PC-9 (cell line): ENCODE data around the gene LRP1. TPM values are rescaled to one million over a fixed set of nuclear protein-coding genes. Genes with fewer than 3 reads are reported as not detected.
"Not testable (repeated sequence)": the region's sequence is repeated elsewhere in the genome, so short reads cannot be mapped to it uniquely, and the experiment has no call there.

Source experiments
- BruUV-seq: library from RNA; stranded (reverse); fragments of 400-500 nt; replicated peaks from 2 replicates; lab custom pipeline; 2021; lab: Mats Ljungman, UMichigan
- CTCF ChIA-PET: fragments of 300-600 bp; sonication (Branson Sonifier 250); formaldehyde crosslinking; loops from one replicate; lab custom pipeline; 2022; ENCODE audit warnings: antibody characterized with exemption; lab: Charles Lee
- POLR2A ChIA-PET: fragments of 300-600 bp; sonication (Branson Sonifier 250); formaldehyde crosslinking; loops from one replicate; lab custom pipeline; 2022; ENCODE audit warnings: antibody characterized with exemption; ENCODE audit not compliant: unreplicated experiment; lab: Charles Lee
- DNase-seq, 2 experiments: peaks; one replicate each; pipeline versions ENCODE4 v3.0.0 to v3.0.0-alpha.2; 2015 to 2022; ENCODE audit warnings: mixed read lengths in 1 of 2
- H2AFZ ChIP-seq: fragments of 200-600 bp; sonication (generic); 2 replicates; pipeline ENCODE4 v1.8.1; 2017; ENCODE audit warnings: antibody characterized with exemption
- H3F3A ChIP-seq: fragments of 200-600 bp; sonication (generic); 2 replicates; pipeline ENCODE4 v1.8.1; 2017; ENCODE audit warnings: antibody characterized with exemption, mild to moderate bottlenecking, low read depth; ENCODE audit not compliant: insufficient read depth
- H3K27ac ChIP-seq: fragments of 200-600 bp; sonication (generic); 2 replicates; pipeline ENCODE4 v1.6.1; 2016; ENCODE audit warnings: mixed run types
- H3K27me3 ChIP-seq: fragments of 200-600 bp; sonication (generic); 2 replicates; pipeline ENCODE4 v1.6.1; 2016; ENCODE audit warnings: low read depth, mixed run types; ENCODE audit not compliant: insufficient read depth
- H3K36me3 ChIP-seq: fragments of 200-600 bp; sonication (generic); 2 replicates; pipeline ENCODE4 v1.6.1; 2016; ENCODE audit warnings: low read depth, mixed run types
- H3K4me1 ChIP-seq: fragments of 200-600 bp; sonication (generic); replicated peaks from 2 replicates; pipeline ENCODE4 v1.6.1; 2016; ENCODE audit warnings: mixed run types; ENCODE audit not compliant: insufficient read depth
- H3K4me2 ChIP-seq: fragments of 200-600 bp; sonication (generic); 2 replicates; pipeline ENCODE4 v1.6.1; 2017; ENCODE audit warnings: mixed run types
- H3K4me3 ChIP-seq: fragments of 200-600 bp; sonication (generic); 2 replicates; pipeline ENCODE4 v1.6.1; 2016; ENCODE audit warnings: mixed run types
- H3K79me2 ChIP-seq: fragments of 200-600 bp; sonication (generic); 2 replicates; pipeline ENCODE4 v1.6.1; 2017; ENCODE audit warnings: low read depth, mixed run types
- H3K9me2 ChIP-seq: fragments of 200-600 bp; sonication (generic); 2 replicates; pipeline ENCODE4 v1.8.1; 2017; ENCODE audit warnings: mild to moderate bottlenecking; ENCODE audit not compliant: insufficient read depth
- H3K9me3 ChIP-seq: fragments of 200-600 bp; sonication (generic); 2 replicates; pipeline ENCODE4 v1.8.1; 2016; ENCODE audit warnings: low read depth; ENCODE audit not compliant: insufficient read depth
- H4K20me1 ChIP-seq: fragments of 200-600 bp; sonication (generic); 2 replicates; pipeline ENCODE4 v1.8.1; 2017; ENCODE audit not compliant: insufficient read depth
- EZH2 ChIP-seq: fragments of 200-600 bp; sonication (generic); IDR thresholded peaks from 2 replicates; pipeline ENCODE4 v1.8.0; 2017; ENCODE audit warnings: antibody characterized with exemption, low read depth
- intact Hi-C: fragments of 100-400 bp; cut with micrococcal nuclease; formaldehyde crosslinking; loops from one replicate; pipeline ENCODE4 v1.10.0; 2022; ENCODE audit not compliant: unreplicated experiment
- total RNA-seq: library from RNA; stranded (reverse); gene quantifications from 2 replicates; pipeline ENCODE4 v1.2.3, GENCODE V29; 2021
- TF ChIP-seq, protein P1 (sequence below): fragments of 200-600 bp; sonication (generic); conservative IDR thresholded peaks from 2 replicates; pipeline ENCODE4 v1.6.1; 2017; ENCODE audit warnings: mixed run types, antibody characterized with exemption, mild to moderate bottlenecking, moderate library complexity

LRP1 gene
- total RNA-seq, 1 experiment from 2014 or later = 51.4 TPM

DNA sequence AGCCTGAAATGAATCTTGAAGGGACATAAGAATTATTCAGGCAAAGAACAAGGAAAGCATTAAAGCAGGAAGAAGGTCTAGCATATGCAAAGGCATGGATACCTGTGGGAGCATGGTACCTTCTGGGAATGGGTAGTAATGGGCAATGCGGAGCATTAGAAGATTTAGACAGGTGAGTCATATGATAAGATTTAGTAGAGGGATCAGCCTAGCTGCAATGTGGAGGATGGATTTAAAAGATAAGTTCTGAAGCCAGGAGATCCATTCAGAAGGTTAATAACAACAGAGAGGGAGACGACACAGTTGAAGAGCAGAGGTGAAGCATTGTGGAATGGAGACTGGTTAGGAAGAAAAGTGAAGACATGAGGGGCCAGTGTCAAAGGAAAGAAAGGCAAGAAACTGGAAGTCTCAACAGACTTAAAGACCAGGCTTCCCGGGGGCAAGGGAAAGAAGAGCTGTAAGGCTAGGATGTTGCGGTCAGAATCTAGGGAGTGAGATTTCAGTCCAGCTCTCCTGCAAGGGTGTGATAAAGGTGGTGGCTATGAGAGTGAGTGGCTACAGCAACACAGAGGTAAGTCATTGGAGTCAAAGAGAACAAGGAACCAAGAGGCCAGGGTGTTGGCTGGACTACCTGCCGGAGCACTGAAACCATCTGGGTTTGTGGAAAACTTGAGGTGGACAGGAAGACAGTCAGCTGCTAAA, 11.6 kb upstream of the LRP1 start:
- no peak for TF ChIP-seq EZH2
- TF ChIP-seq, protein P1, sequence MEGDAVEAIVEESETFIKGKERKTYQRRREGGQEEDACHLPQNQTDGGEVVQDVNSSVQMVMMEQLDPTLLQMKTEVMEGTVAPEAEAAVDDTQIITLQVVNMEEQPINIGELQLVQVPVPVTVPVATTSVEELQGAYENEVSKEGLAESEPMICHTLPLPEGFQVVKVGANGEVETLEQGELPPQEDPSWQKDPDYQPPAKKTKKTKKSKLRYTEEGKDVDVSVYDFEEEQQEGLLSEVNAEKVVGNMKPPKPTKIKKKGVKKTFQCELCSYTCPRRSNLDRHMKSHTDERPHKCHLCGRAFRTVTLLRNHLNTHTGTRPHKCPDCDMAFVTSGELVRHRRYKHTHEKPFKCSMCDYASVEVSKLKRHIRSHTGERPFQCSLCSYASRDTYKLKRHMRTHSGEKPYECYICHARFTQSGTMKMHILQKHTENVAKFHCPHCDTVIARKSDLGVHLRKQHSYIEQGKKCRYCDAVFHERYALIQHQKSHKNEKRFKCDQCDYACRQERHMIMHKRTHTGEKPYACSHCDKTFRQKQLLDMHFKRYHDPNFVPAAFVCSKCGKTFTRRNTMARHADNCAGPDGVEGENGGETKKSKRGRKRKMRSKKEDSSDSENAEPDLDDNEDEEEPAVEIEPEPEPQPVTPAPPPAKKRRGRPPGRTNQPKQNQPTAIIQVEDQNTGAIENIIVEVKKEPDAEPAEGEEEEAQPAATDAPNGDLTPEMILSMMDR = no peak
- Histone ChIP-seq H4K20me1 (no peaks in the 10 kb centered on the region), H3K4me3 (no peak overlapping the region), H3K4me2 (no peak overlapping the region), H2AFZ (no peak overlapping the region), H3K36me3 (no peaks in the 10 kb centered on the region), H3K27me3 (no peaks in the 10 kb centered on the region), H3F3A (peaks cover 11% of the 10 kb centered on the region), H3K79me2 (no peaks in the 10 kb centered on the region), H3K27ac (no peak overlapping the region), H3K9me3 (no peaks in the 10 kb centered on the region), H3K4me1 (peaks cover 11% of the 10 kb centered on the region), H3K9me2 (no peaks in the 10 kb centered on the region)
- intact Hi-C loops = no loop called here
- no TSS peak for BruUV-seq
- ChIA-PET POLR2A (no interaction called here), CTCF (interaction anchor here (1.1 kb wide), 1 partner anchor 64 kb away, joined by 3 read pairs; no protein-coding TSS in a partner anchor)
- no peak for DNase-seq

DNA sequence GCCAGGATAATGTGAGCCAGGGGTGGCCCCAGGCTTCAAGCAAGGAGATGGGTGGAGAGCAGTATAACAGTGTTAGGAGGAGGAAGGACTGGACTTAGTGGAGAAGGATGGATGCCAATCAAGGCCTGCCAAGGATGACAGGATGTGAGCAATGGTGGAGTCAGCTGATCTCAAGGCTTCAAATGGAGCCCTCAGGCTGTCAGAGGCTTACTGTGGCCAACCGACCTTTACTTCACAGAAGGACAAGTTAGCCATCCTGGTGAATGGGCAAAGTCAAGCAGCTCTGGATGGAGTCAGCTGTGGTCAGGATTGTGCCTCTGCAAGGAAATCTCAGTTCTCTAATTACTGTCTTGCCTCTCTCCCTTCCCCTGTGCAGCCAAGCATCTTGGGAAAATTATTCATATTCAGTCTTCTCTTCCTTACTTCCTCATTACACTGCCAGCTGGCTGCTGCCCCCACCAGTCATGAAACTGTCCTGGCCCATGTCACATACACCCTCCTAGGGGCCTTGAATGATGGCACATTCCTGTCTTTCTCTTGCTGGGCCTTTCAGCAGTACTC, 9.5 kb upstream of the LRP1 start:
- Histone ChIP-seq H3K36me3 (no peaks in the 10 kb centered on the region), H3K79me2 (no peaks in the 10 kb centered on the region), H3K27ac (no peak overlapping the region), H3K4me2 (no peak overlapping the region), H3K4me1 (no peaks in the 10 kb centered on the region), H3K27me3 (no peaks in the 10 kb centered on the region), H3K9me2 (no peaks in the 10 kb centered on the region), H4K20me1 (no peaks in the 10 kb centered on the region), H3K9me3 (no peaks in the 10 kb centered on the region), H2AFZ (no peak overlapping the region), H3F3A (no peaks in the 10 kb centered on the region), H3K4me3 (no peak overlapping the region)
- DNase-seq = no peak
- CTCF ChIA-PET = no interaction called here
- intact Hi-C loops = no loop called here
- no TSS peak for BruUV-seq
- POLR2A ChIA-PET = interaction anchor here (0.5 kb wide), 1 partner anchor 9 kb away, joined by 7 read pairs; no protein-coding TSS in a partner anchor
- TF ChIP-seq, protein P1 = no peak

DNA sequence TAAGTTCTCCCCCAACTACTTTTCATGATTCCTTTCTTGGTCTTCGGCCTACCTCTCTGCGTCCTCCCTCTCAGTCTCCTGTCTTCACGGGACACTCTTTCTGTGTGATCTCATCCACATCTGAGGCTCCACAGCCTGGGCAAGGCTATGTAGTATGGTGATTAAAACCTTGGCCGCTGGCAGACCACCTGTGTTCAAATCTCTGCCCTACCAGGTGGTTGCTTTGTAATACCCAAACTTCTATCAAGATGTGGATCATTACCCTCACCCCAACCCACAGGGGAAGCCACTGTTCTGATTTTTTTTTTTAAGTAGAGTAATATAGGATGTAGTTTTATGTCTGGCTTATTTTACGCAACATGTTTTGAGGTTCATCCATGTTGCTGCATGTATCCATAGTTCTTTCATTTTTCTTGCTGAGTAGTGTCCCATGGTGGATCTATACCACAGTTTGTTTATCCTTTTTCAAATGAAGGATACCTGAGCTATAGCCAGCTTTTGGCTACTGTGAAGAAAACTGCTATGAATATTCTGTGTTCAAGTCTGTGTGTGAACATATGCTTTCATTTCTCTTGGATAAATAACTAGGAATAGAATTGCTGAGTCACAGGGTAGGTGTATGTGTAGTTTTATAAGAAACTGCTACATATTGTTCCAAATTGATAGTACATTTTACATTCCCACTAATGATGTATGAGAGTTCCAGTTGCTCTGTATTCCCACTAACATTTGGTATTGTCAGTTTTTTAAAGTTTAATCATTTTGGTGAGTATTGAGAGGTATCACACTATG, 8.8 kb upstream of the LRP1 start:
- Histone ChIP-seq H4K20me1 (no peaks in the 10 kb centered on the region), H2AFZ (no peak overlapping the region), H3K27me3 (no peaks in the 10 kb centered on the region), H3K4me3 (no peak overlapping the region), H3K79me2 (no peaks in the 10 kb centered on the region), H3K4me2 (no peak overlapping the region), H3K4me1 (no peaks in the 10 kb centered on the region), H3F3A (no peaks in the 10 kb centered on the region), H3K27ac (no peak overlapping the region), H3K9me2 (no peaks in the 10 kb centered on the region), H3K9me3 (no peaks in the 10 kb centered on the region), H3K36me3 (no peaks in the 10 kb centered on the region)
- ChIA-PET CTCF (no interaction called here), POLR2A (no interaction called here)
- no TSS peak for BruUV-seq
- TF ChIP-seq, protein P1 = no peak
- TF ChIP-seq EZH2 = no peak
- intact Hi-C loops = no loop called here
- no peak for DNase-seq

DNA sequence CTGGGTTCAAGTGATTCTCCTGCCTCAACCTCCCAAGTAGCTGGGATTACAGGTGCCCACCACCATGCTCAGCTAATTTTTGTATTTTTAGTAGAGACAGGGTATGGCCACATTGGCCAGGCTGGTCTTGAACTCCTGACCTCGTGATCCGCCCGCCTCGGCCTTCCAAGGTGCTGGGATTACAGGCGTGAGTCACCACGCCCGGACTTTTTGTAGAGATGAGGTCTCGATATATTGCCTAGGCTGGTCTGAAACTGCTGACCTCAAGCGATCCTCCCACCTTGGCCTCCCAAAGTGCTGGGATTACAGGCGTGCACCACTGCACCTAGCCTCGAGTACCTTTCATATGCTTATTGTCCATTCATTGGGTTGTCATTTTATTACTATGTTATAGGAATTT, 7.6 kb upstream of the LRP1 start:
- H3K27me3 ChIP-seq, H3K4me2 ChIP-seq, H4K20me1 ChIP-seq, BruUV-seq, H3K4me3 ChIP-seq, DNase-seq, H3K36me3 ChIP-seq, CTCF ChIA-PET, H2AFZ ChIP-seq, H3K9me3 ChIP-seq, H3K9me2 ChIP-seq, H3K4me1 ChIP-seq, H3K79me2 ChIP-seq, H3F3A ChIP-seq, H3K27ac ChIP-seq, intact Hi-C loops: not testable (repeated sequence)
- POLR2A ChIA-PET = interaction anchor here (0.6 kb wide), 1 partner anchor 16 kb away, joined by 5 read pairs; no protein-coding TSS in a partner anchor
